ENCODE measurements around the gene TECPR2.

TECPR2 gene

GRCh38 chr14:102501751-102502315 is 139.1 kb downstream of the TECPR2 start:
- no peak overlapping the region for H3K4me3 ChIP-seq (ENCODE audit: low read length)
- no peak for DNase-seq (ENCODE audit: low read depth)
- TF ChIP-seq CTCF (IDR thresholded peaks at IDR 0.05; ENCODE audit: insufficient read depth, low read depth, low read length, missing control alignments) = peak; percentile 9

- no peak for TF ChIP-seq CTCF (IDR thresholded peaks at IDR 0.05; ENCODE audit: insufficient read depth, low read depth, low read length, missing control alignments)
- H3K4me3 ChIP-seq (ENCODE audit: low read length) = no peak overlapping the region
- no peak for DNase-seq (ENCODE audit: low read depth)
These were observed 139.8 kb downstream of the TECPR2 start for GRCh38 chr14:102502571-102502970.

GRCh38 chr14:102503641-102504327 is 141.0 kb downstream of the TECPR2 start:
- H3K4me3 ChIP-seq (ENCODE audit: low read length) = no peak overlapping the region
- no peak for TF ChIP-seq CTCF (IDR thresholded peaks at IDR 0.05; ENCODE audit: insufficient read depth, low read depth, low read length, missing control alignments)
- peak; percentile 64 for DNase-seq (ENCODE audit: low read depth)

GRCh38 chr14:102504328-102504999 is 141.7 kb downstream of the TECPR2 start:
- TF ChIP-seq CTCF (IDR thresholded peaks at IDR 0.05; ENCODE audit: insufficient read depth, low read depth, low read length, missing control alignments) = no peak
- H3K4me3 ChIP-seq (ENCODE audit: low read length) = no peak overlapping the region
- DNase-seq (ENCODE audit: low read depth) = no peak

- TF ChIP-seq CTCF (IDR thresholded peaks at IDR 0.05; ENCODE audit: insufficient read depth, low read depth, low read length, missing control alignments) = no peak
- no peak overlapping the region for H3K4me3 ChIP-seq (ENCODE audit: low read length)
- DNase-seq (ENCODE audit: low read depth) = no peak
These were observed 142.4 kb downstream of the TECPR2 start for GRCh38 chr14:102505000-102505619.

- H3K4me3 ChIP-seq (ENCODE audit: low read length) = no peak overlapping the region
- DNase-seq (ENCODE audit: low read depth) = no peak
- no peak for TF ChIP-seq CTCF (IDR thresholded peaks at IDR 0.05; ENCODE audit: insufficient read depth, low read depth, low read length, missing control alignments)
These were observed 143.3 kb downstream of the TECPR2 start for GRCh38 chr14:102505775-102506625.
